ENCODE data around the gene FOXJ3.

FOXJ3 gene

DNA sequence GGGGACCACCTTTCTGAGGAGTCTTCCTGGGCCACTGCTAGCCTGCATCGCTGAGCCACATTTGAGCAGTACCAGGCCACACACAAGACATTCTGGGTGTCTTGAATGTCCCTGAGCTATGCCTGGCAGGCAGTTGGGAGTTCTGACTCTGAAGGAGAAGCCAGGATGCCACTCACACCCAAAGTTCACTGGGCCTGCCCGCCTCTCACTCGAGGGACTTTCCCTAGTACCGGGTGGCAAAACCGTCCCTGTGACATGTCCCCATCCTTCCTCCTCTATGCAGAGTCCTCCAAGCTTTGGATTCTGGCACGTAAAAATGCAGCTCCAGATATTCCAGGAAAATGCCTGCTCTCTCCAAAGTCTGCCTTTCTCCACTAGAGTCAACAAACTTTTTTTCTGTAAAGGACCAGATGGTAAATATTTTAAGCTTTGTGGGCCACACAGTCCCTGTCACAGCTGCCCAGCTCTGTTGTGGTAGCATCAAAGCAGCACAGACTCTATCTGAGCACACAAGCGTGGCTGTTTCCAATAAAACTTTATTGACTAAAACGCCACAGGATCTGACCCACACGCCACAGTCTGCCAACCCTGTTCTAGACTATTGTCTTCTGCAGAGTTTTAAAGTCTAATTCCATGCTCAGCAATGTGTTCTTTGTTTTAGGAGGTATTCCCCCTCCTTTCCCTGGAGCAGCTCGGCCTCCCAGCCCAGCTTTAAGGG, 201.1 kb downstream of the FOXJ3 start:
- no peak for DNase-seq (ENCODE audit: low read depth)
- TF ChIP-seq CTCF (IDR thresholded peaks at IDR 0.05; ENCODE audit: control insufficient read depth, extremely low read depth, insufficient read depth), result no peak
- no peak overlapping the region for H3K4me3 ChIP-seq (ENCODE audit: low read depth, low read length)

- H3K4me3 ChIP-seq (ENCODE audit: low read depth, low read length), result no peak overlapping the region
- no peak for TF ChIP-seq CTCF (IDR thresholded peaks at IDR 0.05; ENCODE audit: control insufficient read depth, extremely low read depth, insufficient read depth)
Measured at GRCh38 chr1:42133390-42133789, 201.6 kb downstream of the FOXJ3 start.

DNA sequence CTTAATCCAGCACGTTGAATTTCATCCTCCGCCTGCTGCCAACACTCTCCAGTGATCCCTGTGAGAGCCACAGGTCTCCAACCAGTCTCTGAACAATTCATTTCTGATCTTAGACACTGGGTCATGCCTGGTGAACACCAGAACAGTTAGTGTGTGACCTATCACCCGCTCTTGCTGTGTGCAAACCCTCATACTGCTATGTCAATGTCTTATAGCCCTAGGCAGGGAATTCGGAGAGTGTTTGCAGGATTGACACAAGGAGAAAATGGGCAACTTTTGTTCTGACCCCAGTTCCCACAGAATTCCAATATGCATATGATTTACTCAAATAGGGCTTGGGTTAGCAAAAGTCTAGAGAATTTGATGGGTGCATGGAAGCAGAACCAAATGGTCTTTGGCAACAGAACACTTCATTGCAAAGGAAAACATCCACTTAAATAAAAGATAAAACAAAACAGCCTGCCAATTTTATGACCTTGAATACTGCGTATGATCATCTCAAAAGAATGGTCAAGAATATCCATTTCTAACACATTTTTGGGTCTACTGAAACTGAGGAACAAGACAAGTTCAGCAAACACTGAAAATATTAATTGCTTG, 204.9 kb downstream of the FOXJ3 start:
- no peak overlapping the region for H3K4me3 ChIP-seq (ENCODE audit: low read depth, low read length)
- no peak for DNase-seq (ENCODE audit: low read depth)
- no peak for TF ChIP-seq CTCF (IDR thresholded peaks at IDR 0.05; ENCODE audit: control insufficient read depth, extremely low read depth, insufficient read depth)

More at GRCh38 chr1:42133390-42133789, 201.6 kb downstream of the FOXJ3 start:
- no peak for DNase-seq (ENCODE audit: low read depth)

DNA sequence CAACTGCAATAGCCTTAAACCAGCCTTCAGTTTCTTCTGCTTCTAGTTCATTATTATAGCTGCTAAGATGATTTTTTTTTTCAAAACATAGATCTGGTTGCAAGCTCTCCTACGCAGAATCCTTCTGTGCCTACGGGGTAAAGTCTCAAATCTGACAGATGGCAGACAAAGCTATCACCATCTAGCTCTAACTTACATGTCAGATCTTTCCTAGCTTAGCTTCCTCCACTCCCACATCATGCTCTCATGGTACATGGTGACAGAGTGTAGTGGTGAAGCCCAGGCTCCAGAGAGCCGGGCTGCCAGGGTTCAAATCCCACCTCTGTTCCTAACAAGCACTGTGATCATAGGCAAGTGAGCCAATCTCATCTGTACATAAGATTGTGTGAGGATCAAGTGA, 206.1 kb downstream of the FOXJ3 start:
- DNase-seq (ENCODE audit: low read depth), result no peak
- TF ChIP-seq CTCF (IDR thresholded peaks at IDR 0.05; ENCODE audit: control insufficient read depth, extremely low read depth, insufficient read depth), result no peak
- no peak overlapping the region for H3K4me3 ChIP-seq (ENCODE audit: low read depth, low read length)

GRCh38 chr1:42128499-42128898, 206.5 kb downstream of the FOXJ3 start:
- H3K4me3 ChIP-seq (ENCODE audit: low read depth, low read length), result no peak overlapping the region
- DNase-seq (ENCODE audit: low read depth), result no peak
- no peak for TF ChIP-seq CTCF (IDR thresholded peaks at IDR 0.05; ENCODE audit: control insufficient read depth, extremely low read depth, insufficient read depth)

GRCh38 chr1:42127767-42128166, 207.3 kb downstream of the FOXJ3 start:
- no peak for TF ChIP-seq CTCF (IDR thresholded peaks at IDR 0.05; ENCODE audit: control insufficient read depth, extremely low read depth, insufficient read depth)
- no peak overlapping the region for H3K4me3 ChIP-seq (ENCODE audit: low read depth, low read length)
- no peak for DNase-seq (ENCODE audit: low read depth)
